DND-41 (cell line): ENCODE results near the gene VCL.

Experiments used
- ATAC-seq: fragments of 200-7000 bp; cut with Tn5 transposase; 3 replicates; pipeline ENCODE4 v1.9.1; 2021; ENCODE audit warnings: low read depth; ENCODE audit not compliant: insufficient read depth
- DNase-seq: peaks from one replicate; pipeline ENCODE4 v3.0.0-alpha.2; 2020
- H2AFZ ChIP-seq: 2 replicates; pipeline ENCODE4 v1.6.0; 2012; ENCODE audit warnings: low read depth, low read length
- H3K27ac ChIP-seq: 2 replicates; pipeline ENCODE4 v1.5.1; 2012; ENCODE audit warnings: low read length, inconsistent platforms
- H3K27me3 ChIP-seq: fragments of 200-600 bp; sonication (generic); 2 replicates; pipeline ENCODE4 v1.6.0; 2012; ENCODE audit warnings: low read length, mild to moderate bottlenecking, inconsistent platforms; ENCODE audit not compliant: insufficient read depth, poor library complexity
- H3K36me3 ChIP-seq: 2 replicates; pipeline ENCODE4 v1.5.1; 2012; ENCODE audit warnings: low read length, inconsistent platforms; ENCODE audit not compliant: insufficient read depth
- H3K4me1 ChIP-seq: 2 replicates; pipeline ENCODE4 v1.5.1; 2012; ENCODE audit warnings: mild to moderate bottlenecking, low read length; ENCODE audit not compliant: insufficient read depth
- H3K4me2 ChIP-seq: 2 replicates; pipeline ENCODE4 v1.6.0; 2012; ENCODE audit warnings: mild to moderate bottlenecking, moderate library complexity, low read length, inconsistent platforms; ENCODE audit not compliant: insufficient read depth
- H3K4me3 ChIP-seq, 2 experiments: fragments of 200-600 bp in 1 of 2; shearing (Covaris generic) in 1 of 2; 2 replicates each; pipeline ENCODE4 v1.5.1; 2012 to 2016; ENCODE audit warnings: inconsistent platforms in 2 of 2, low read length in 2 of 2, mild to moderate bottlenecking in 2 of 2, low read depth in 1 of 2, moderate library complexity in 1 of 2
- H3K79me2 ChIP-seq: 2 replicates; pipeline ENCODE4 v1.6.0; 2012; ENCODE audit warnings: low read length, inconsistent platforms; ENCODE audit not compliant: insufficient read depth
- H3K9ac ChIP-seq: 2 replicates; pipeline ENCODE4 v1.6.0; 2012; ENCODE audit warnings: low read depth, mild to moderate bottlenecking, inconsistent platforms, low read length, moderate library complexity
- H3K9me3 ChIP-seq: 2 replicates; pipeline ENCODE4 v1.5.1; 2012; ENCODE audit warnings: low read length, moderate library complexity, mild to moderate bottlenecking, inconsistent platforms; ENCODE audit not compliant: insufficient read depth, severe bottlenecking
- H4K20me1 ChIP-seq: 2 replicates; pipeline ENCODE4 v1.6.0; 2012; ENCODE audit warnings: low read length; ENCODE audit not compliant: insufficient read depth
- EZH2 ChIP-seq: IDR thresholded peaks from 3 replicates; pipeline ENCODE4 v1.6.1; 2012; ENCODE audit warnings: borderline replicate concordance, low read depth, mild to moderate bottlenecking, moderate library complexity, low read length, inconsistent platforms; ENCODE audit not compliant: severe bottlenecking
- TF ChIP-seq, protein P1 (sequence below): IDR thresholded peaks from 2 replicates; pipeline ENCODE4 v1.5.1; 2012; ENCODE audit warnings: borderline replicate concordance, low read length, moderate library complexity, mild to moderate bottlenecking; ENCODE audit not compliant: poor library complexity, severe bottlenecking; ENCODE audit errors: extremely low read depth

VCL gene

DNA sequence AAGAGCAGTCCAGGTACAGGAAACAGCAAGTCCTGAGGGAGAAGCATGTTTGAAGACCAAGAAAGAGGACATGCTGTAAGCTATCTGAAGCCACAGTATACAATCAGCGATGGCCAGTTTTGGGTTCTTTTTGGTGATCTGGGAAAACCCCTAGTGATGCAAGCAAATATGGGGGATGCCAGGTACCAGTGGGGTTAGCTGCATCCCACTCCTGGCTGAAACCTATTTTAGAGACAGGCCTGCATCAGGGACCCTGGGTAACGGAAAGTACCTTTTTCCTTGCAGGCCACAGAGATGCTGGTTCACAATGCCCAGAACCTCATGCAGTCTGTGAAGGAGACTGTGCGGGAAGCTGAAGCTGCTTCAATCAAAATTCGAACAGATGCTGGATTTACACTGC is 119.8 kb downstream of the VCL start:
- no peak overlapping the region for H3K4me3 ChIP-seq
- no peak for TF ChIP-seq EZH2
- TF ChIP-seq, protein P1, sequence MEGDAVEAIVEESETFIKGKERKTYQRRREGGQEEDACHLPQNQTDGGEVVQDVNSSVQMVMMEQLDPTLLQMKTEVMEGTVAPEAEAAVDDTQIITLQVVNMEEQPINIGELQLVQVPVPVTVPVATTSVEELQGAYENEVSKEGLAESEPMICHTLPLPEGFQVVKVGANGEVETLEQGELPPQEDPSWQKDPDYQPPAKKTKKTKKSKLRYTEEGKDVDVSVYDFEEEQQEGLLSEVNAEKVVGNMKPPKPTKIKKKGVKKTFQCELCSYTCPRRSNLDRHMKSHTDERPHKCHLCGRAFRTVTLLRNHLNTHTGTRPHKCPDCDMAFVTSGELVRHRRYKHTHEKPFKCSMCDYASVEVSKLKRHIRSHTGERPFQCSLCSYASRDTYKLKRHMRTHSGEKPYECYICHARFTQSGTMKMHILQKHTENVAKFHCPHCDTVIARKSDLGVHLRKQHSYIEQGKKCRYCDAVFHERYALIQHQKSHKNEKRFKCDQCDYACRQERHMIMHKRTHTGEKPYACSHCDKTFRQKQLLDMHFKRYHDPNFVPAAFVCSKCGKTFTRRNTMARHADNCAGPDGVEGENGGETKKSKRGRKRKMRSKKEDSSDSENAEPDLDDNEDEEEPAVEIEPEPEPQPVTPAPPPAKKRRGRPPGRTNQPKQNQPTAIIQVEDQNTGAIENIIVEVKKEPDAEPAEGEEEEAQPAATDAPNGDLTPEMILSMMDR = no peak
- H2AFZ ChIP-seq = no peak overlapping the region
- H3K9me3 ChIP-seq = no peaks in the 10 kb centered on the region
- H3K4me2 ChIP-seq = no peak overlapping the region
- DNase-seq (no peak), ATAC-seq (no peak)
- H3K9ac ChIP-seq = no peak overlapping the region
- no peaks in the 10 kb centered on the region for H3K4me1 ChIP-seq
- H3K27me3 ChIP-seq = no peaks in the 10 kb centered on the region
- no peaks in the 10 kb centered on the region for H3K79me2 ChIP-seq
- no peaks in the 10 kb centered on the region for H4K20me1 ChIP-seq
- H3K27ac ChIP-seq = no peak overlapping the region
- H3K36me3 ChIP-seq = peaks cover 91% of the 10 kb centered on the region

DNA sequence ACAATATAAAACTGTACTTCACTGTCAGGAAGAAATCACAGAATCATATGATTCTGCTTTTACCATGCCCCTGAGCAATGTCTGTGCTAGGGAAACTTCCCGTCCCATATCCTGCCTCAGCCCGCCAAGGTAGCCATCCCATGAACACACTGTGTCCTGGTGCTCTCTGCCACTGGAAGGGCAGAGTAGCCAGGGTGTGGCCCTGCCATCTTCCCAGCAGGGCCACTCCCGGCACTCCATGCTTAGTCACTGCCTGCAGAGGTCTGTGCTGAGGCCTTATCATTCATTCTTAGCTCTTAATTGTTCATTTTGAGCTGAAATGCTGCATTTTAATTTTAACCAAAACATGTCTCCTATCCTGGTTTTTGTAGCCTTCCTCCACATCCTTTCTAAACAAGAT is 120.9 kb downstream of the VCL start:
- H3K4me1 ChIP-seq = no peaks in the 10 kb centered on the region
- no peak overlapping the region for H2AFZ ChIP-seq
- no peaks in the 10 kb centered on the region for H3K27me3 ChIP-seq
- H3K9me3 ChIP-seq = no peaks in the 10 kb centered on the region
- H3K36me3 ChIP-seq = peaks cover 92% of the 10 kb centered on the region
- no peak overlapping the region for H3K27ac ChIP-seq
- TF ChIP-seq EZH2 = no peak
- TF ChIP-seq, protein P1 = no peak
- DNase-seq (no peak), ATAC-seq (no peak)
- H3K9ac ChIP-seq = no peak overlapping the region
- H4K20me1 ChIP-seq = no peaks in the 10 kb centered on the region
- H3K79me2 ChIP-seq = no peaks in the 10 kb centered on the region
- H3K4me2 ChIP-seq = no peak overlapping the region
- H3K4me3 ChIP-seq = no peak overlapping the region

DNA sequence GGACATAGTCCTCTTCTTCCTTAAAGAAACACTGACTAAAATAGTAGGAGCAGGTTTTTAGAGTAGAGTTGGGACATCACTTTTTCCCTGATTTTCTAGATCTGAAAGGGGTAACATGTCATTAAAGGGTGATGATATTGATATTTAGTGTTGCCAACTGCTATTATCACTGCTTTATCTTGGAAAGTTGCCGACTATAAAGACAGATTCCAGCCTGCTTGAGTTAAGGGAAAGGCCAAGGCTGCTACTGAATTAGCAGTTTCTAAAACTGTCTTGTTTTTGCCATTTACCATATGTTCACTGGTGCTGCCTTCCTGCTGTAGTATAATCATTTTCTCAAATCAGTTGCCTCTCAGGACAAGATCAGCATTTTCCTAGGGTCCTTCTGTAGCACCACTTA is 123.0 kb downstream of the VCL start:
- ATAC-seq = no peak
- no peaks in the 10 kb centered on the region for H3K79me2 ChIP-seq
- no peak for DNase-seq
- no peak overlapping the region for H3K4me3 ChIP-seq
- H3K9ac ChIP-seq = no peak overlapping the region
- H3K27ac ChIP-seq = no peak overlapping the region
- TF ChIP-seq EZH2 = no peak
- TF ChIP-seq, protein P1 = no peak
- H4K20me1 ChIP-seq = no peaks in the 10 kb centered on the region
- no peaks in the 10 kb centered on the region for H3K27me3 ChIP-seq
- H3K4me1 ChIP-seq = no peaks in the 10 kb centered on the region
- H2AFZ ChIP-seq = no peak overlapping the region
- peaks cover 93% of the 10 kb centered on the region for H3K36me3 ChIP-seq
- no peak overlapping the region for H3K4me2 ChIP-seq
- no peaks in the 10 kb centered on the region for H3K9me3 ChIP-seq

DNA sequence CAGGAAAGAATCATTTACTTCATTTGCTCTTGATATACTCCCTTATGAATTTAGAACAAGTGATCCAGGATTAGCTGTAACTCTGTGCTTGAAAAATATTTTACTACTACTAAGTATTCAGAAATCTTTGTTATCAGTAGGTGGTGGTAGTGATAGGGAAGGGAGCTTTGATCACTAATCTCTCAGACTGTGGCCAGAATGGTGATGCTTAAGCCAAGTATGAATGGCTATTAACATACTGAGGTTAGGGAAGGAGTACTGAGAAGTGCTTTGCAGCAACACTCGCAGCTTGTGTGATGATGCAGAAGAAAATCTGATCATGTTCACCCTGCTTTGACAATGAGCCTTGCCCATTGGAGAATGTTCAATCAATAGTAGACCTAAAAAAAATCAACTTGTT is 123.5 kb downstream of the VCL start:
- no peak overlapping the region for H3K27ac ChIP-seq
- no peaks in the 10 kb centered on the region for H3K79me2 ChIP-seq
- H3K36me3 ChIP-seq = peaks cover 93% of the 10 kb centered on the region
- H2AFZ ChIP-seq = no peak overlapping the region
- ATAC-seq (no peak), DNase-seq (no peak)
- H3K4me3 ChIP-seq = no peak overlapping the region
- no peaks in the 10 kb centered on the region for H3K9me3 ChIP-seq
- no peaks in the 10 kb centered on the region for H3K27me3 ChIP-seq
- TF ChIP-seq, protein P1 = no peak
- no peak for TF ChIP-seq EZH2
- no peak overlapping the region for H3K4me2 ChIP-seq
- no peaks in the 10 kb centered on the region for H4K20me1 ChIP-seq
- H3K9ac ChIP-seq = no peak overlapping the region
- H3K4me1 ChIP-seq = no peaks in the 10 kb centered on the region
